ENCODE results near the gene KLHL3. TPM values are rescaled to one million over a fixed set of nuclear protein-coding genes. Genes with fewer than 3 reads are reported as not detected.

KLHL3 gene
- total RNA-seq, 1 experiment from 2014 or later: 2.9 TPM

DNA sequence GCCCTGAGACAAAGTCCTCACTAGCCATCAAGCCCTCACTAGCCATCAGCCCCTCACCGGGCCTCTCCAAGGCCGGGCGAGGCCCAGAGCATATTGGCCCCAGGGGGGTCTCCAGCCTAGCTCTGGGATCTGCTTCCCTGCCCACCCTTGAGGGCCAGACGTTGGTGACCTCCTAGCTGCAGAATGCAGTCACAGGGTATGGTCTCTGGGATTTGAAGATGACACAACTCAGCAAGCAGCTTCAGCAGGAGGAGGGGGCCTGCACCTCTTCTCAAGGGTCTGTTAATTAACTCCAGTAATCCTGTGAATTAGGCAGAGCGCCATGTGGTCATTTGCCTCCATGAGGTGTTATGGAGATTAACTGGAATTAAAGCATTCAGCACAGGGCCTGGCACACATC is 119.8 kb downstream of the KLHL3 start:
- BruUV-seq (replicated peaks): no TSS peak
- ChIA-PET CTCF (no interaction called here), POLR2A (ENCODE audit: unreplicated experiment) (no interaction called here)

GRCh38 chr5:137615171-137615775 is 120.6 kb downstream of the KLHL3 start:
- Histone ChIP-seq H3K4me1 (ENCODE audit: insufficient read depth, low read length) (peaks cover 24% of the 10 kb centered on the region), H3K27me3 (ENCODE audit: low read length) (no peaks in the 10 kb centered on the region), H3K9me3 (ENCODE audit: low read length) (no peaks in the 10 kb centered on the region), H3K4me2 (ENCODE audit: low read length) (no peak overlapping the region), H3F3A (ENCODE audit: low read length, unreplicated experiment) (no peaks in the 10 kb centered on the region), H3K79me2 (ENCODE audit: low read length) (no peaks in the 10 kb centered on the region), H4K20me1 (ENCODE audit: low read length) (no peaks in the 10 kb centered on the region), H2AFZ (ENCODE audit: low read length) (no peak overlapping the region), H3K27ac (ENCODE audit: low read length) (no peak overlapping the region), H3K9ac (ENCODE audit: low read length) (no peak overlapping the region), H3K36me3 (ENCODE audit: low read depth, low read length) (no peaks in the 10 kb centered on the region), H3K4me3 (ENCODE audit: low read length) (no peak overlapping the region), H3K9me2 (replicated peaks; ENCODE audit: low read length) (no peaks in the 10 kb centered on the region)
- CTCF ChIA-PET: no interaction called here
- no peak for DNase-seq
- no TSS peak for BruUV-seq (replicated peaks)
- no peak for ATAC-seq
- POLR2A ChIA-PET (ENCODE audit: unreplicated experiment): no interaction called here
- intact Hi-C loops (cut with micrococcal nuclease): no loop called here
- TF ChIP-seq, protein P1, sequence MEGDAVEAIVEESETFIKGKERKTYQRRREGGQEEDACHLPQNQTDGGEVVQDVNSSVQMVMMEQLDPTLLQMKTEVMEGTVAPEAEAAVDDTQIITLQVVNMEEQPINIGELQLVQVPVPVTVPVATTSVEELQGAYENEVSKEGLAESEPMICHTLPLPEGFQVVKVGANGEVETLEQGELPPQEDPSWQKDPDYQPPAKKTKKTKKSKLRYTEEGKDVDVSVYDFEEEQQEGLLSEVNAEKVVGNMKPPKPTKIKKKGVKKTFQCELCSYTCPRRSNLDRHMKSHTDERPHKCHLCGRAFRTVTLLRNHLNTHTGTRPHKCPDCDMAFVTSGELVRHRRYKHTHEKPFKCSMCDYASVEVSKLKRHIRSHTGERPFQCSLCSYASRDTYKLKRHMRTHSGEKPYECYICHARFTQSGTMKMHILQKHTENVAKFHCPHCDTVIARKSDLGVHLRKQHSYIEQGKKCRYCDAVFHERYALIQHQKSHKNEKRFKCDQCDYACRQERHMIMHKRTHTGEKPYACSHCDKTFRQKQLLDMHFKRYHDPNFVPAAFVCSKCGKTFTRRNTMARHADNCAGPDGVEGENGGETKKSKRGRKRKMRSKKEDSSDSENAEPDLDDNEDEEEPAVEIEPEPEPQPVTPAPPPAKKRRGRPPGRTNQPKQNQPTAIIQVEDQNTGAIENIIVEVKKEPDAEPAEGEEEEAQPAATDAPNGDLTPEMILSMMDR (conservative IDR thresholded peaks at IDR 0.05; ENCODE audit: low read depth, low read length): no peak
- TF ChIP-seq EZH2 (IDR thresholded peaks at IDR 0.05; ENCODE audit: low read length, unreplicated experiment) (no peak), EZH2phosphoT487 (IDR thresholded peaks at IDR 0.05; ENCODE audit: borderline replicate concordance, low read length) (no peak)

More for the DNA sequence above, 119.8 kb downstream of the KLHL3 start:
- intact Hi-C loops (cut with micrococcal nuclease): no loop called here
- TF ChIP-seq EZH2 (IDR thresholded peaks at IDR 0.05; ENCODE audit: low read length, unreplicated experiment): no peak
- TF ChIP-seq, protein P1 (conservative IDR thresholded peaks at IDR 0.05; ENCODE audit: low read depth, low read length): no peak
- no peak for TF ChIP-seq EZH2phosphoT487 (IDR thresholded peaks at IDR 0.05; ENCODE audit: borderline replicate concordance, low read length)
- Histone ChIP-seq H3K4me1 (ENCODE audit: insufficient read depth, low read length) (peaks cover 21% of the 10 kb centered on the region), H3K79me2 (ENCODE audit: low read length) (no peaks in the 10 kb centered on the region), H3K9me2 (replicated peaks; ENCODE audit: low read length) (no peaks in the 10 kb centered on the region), H3K36me3 (ENCODE audit: low read depth, low read length) (no peaks in the 10 kb centered on the region), H3K4me3 (ENCODE audit: low read length) (no peak overlapping the region), H3K4me2 (ENCODE audit: low read length) (no peak overlapping the region), H3K9ac (ENCODE audit: low read length) (no peak overlapping the region), H3F3A (ENCODE audit: low read length, unreplicated experiment) (no peaks in the 10 kb centered on the region), H3K27me3 (ENCODE audit: low read length) (no peaks in the 10 kb centered on the region), H3K9me3 (ENCODE audit: low read length) (no peaks in the 10 kb centered on the region), H2AFZ (ENCODE audit: low read length) (no peak overlapping the region), H3K27ac (ENCODE audit: low read length) (no peak overlapping the region), H4K20me1 (ENCODE audit: low read length) (no peaks in the 10 kb centered on the region)
- DNase-seq (no peak), ATAC-seq (no peak)

GRCh38 chr5:137613554-137614265 is 122.2 kb downstream of the KLHL3 start:
- ATAC-seq: no peak
- no peak overlapping the region for H3K9ac ChIP-seq (ENCODE audit: low read length)
- H3K9me2 ChIP-seq (replicated peaks; ENCODE audit: low read length): no peaks in the 10 kb centered on the region
- POLR2A ChIA-PET (ENCODE audit: unreplicated experiment): no interaction called here
- peaks cover 18% of the 10 kb centered on the region; the same call in 1 of the 2 replicates for H3K4me1 ChIP-seq (ENCODE audit: insufficient read depth, low read length)
- H3K36me3 ChIP-seq (ENCODE audit: low read depth, low read length): no peaks in the 10 kb centered on the region
- TF ChIP-seq EZH2phosphoT487 (IDR thresholded peaks at IDR 0.05; ENCODE audit: borderline replicate concordance, low read length) (no peak), EZH2 (IDR thresholded peaks at IDR 0.05; ENCODE audit: low read length, unreplicated experiment) (no peak)
- TF ChIP-seq, protein P1 (conservative IDR thresholded peaks at IDR 0.05; ENCODE audit: low read depth, low read length): no peak
- H3K4me3 ChIP-seq (ENCODE audit: low read length): no peak overlapping the region
- BruUV-seq (replicated peaks): no TSS peak
- CTCF ChIA-PET: no interaction called here
- no peak overlapping the region for H3K27ac ChIP-seq (ENCODE audit: low read length)
- H3K27me3 ChIP-seq (ENCODE audit: low read length): no peaks in the 10 kb centered on the region
- no peaks in the 10 kb centered on the region for H3K9me3 ChIP-seq (ENCODE audit: low read length)
- intact Hi-C loops (cut with micrococcal nuclease): no loop called here
- no peak overlapping the region for H3K4me2 ChIP-seq (ENCODE audit: low read length)
- DNase-seq: peak; percentile 13
- H2AFZ ChIP-seq (ENCODE audit: low read length): no peak overlapping the region
- H3F3A ChIP-seq (ENCODE audit: low read length, unreplicated experiment): no peaks in the 10 kb centered on the region
- H4K20me1 ChIP-seq (ENCODE audit: low read length): no peaks in the 10 kb centered on the region
- H3K79me2 ChIP-seq (ENCODE audit: low read length): no peaks in the 10 kb centered on the region

All from PC-3 (cell line).